PC-9 (cell line): ENCODE results near the gene EPB41L5.

Experiments used
- EZH2 ChIP-seq: fragments of 200-600 bp; sonication (generic); IDR thresholded peaks from 2 replicates; pipeline ENCODE4 v1.8.0; 2017; ENCODE audit warnings: antibody characterized with exemption, low read depth
- TF ChIP-seq, protein P1 (sequence below): fragments of 200-600 bp; sonication (generic); conservative IDR thresholded peaks from 2 replicates; pipeline ENCODE4 v1.6.1; 2017; ENCODE audit warnings: mixed run types, antibody characterized with exemption, mild to moderate bottlenecking, moderate library complexity

DNA sequence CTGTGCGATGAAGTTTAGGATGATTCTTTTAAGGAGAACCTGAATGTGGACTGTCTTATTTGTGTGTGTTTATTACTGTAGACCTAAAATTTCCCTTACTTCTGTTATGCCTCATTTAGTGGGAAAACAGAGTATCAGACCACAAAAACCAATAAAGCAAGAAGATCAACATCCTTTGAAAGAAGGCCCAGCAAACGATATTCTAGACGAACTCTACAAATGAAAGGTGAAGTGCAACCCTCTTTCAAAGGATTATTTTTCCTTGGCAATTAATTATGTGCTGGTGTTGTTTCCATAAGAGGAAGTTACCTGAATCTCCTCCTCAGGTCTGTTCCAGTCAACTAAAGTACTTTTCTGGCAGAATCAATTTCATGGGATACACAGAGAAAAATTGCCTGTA, 78.6 kb downstream of the EPB41L5 start:
- TF ChIP-seq, protein P1, sequence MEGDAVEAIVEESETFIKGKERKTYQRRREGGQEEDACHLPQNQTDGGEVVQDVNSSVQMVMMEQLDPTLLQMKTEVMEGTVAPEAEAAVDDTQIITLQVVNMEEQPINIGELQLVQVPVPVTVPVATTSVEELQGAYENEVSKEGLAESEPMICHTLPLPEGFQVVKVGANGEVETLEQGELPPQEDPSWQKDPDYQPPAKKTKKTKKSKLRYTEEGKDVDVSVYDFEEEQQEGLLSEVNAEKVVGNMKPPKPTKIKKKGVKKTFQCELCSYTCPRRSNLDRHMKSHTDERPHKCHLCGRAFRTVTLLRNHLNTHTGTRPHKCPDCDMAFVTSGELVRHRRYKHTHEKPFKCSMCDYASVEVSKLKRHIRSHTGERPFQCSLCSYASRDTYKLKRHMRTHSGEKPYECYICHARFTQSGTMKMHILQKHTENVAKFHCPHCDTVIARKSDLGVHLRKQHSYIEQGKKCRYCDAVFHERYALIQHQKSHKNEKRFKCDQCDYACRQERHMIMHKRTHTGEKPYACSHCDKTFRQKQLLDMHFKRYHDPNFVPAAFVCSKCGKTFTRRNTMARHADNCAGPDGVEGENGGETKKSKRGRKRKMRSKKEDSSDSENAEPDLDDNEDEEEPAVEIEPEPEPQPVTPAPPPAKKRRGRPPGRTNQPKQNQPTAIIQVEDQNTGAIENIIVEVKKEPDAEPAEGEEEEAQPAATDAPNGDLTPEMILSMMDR = no peak
- no peak for TF ChIP-seq EZH2
